GM20000 (cell line): ENCODE data around the gene KLHL22.
"Not testable (repeated sequence)": the region's sequence is repeated elsewhere in the genome, so short reads cannot be mapped to it uniquely, and the experiment has no call there.

Experiments used
- DNase-seq: peaks from one replicate; pipeline ENCODE4 v3.0.0; 2012; ENCODE audit warnings: low spot score
- CTCF ChIP-seq: IDR thresholded peaks from 2 replicates; pipeline ENCODE4 v1.5.1; 2012; ENCODE audit warnings: mild to moderate bottlenecking, control low read depth; ENCODE audit errors: extremely low read depth, missing control alignments

Gene KLHL22

GRCh38 chr22:20422271-20423007 lies 73.2 kb downstream of the KLHL22 start:
- no peak for TF ChIP-seq CTCF
- DNase-seq = no peak

- TF ChIP-seq CTCF = no peak
- no peak for DNase-seq
Observed at GRCh38 chr22:20421507-20421874, 74.1 kb downstream of the KLHL22 start.

GRCh38 chr22:20420157-20420842 lies 75.3 kb downstream of the KLHL22 start:
- TF ChIP-seq CTCF = no peak
- DNase-seq = no peak

- no peak for TF ChIP-seq CTCF
- no peak for DNase-seq
Observed at GRCh38 chr22:20419664-20419951, 76.0 kb downstream of the KLHL22 start.

- peak; percentile 86 for DNase-seq
- TF ChIP-seq CTCF = peak; percentile 57
Observed at GRCh38 chr22:20418211-20418788, 77.3 kb downstream of the KLHL22 start.

GRCh38 chr22:20415699-20416098 lies 79.9 kb downstream of the KLHL22 start:
- not testable (repeated sequence) for DNase-seq

- not testable (repeated sequence) for DNase-seq
Observed at GRCh38 chr22:20415241-20415640, 80.4 kb downstream of the KLHL22 start.

GRCh38 chr22:20414450-20414849 lies 81.1 kb downstream of the KLHL22 start:
- no peak for TF ChIP-seq CTCF
- DNase-seq = no peak
